K562 treated with DMSO at 1 percent for 24 hours (cell line): ENCODE measurements around the gene TOPAZ1. TPM values are rescaled to one million over a fixed set of nuclear protein-coding genes. Genes with fewer than 3 reads are reported as not detected.

ENCODE experiments used
- total RNA-seq: library from RNA; unstranded; fragments of 300-600 nt; gene quantifications from 2 replicates; pipeline ENCODE4 v1.2.3, GENCODE V29; 2022; ENCODE audit warnings: low read depth; ENCODE audit not compliant: insufficient read depth

The TOPAZ1 gene
- total RNA-seq, result not detected in 2 replicates

GRCh38 chr3:44241706-44242105, at the start of gene TOPAZ1:
Gene TOPAZ1 (plus strand): TSS chr3:44241886. CDS start chr3:44242054, 168 bp downstream.

GRCh38 chr3:44338010-44338827, 96.5 kb downstream of the TOPAZ1 start, which contains the start of gene TCAIM:
Gene TCAIM (plus strand): TSS chr3:44338766. CDS start chr3:44354783, 16,017 bp downstream.

Other genes with a start within 250 kb of the TOPAZ1 start
- gene TCAIM, start 96.9 kb downstream of the TOPAZ1 start, total RNA-seq, result 22.2 and 24.7 TPM in 2 replicates
- gene ZNF445, start 235.8 kb downstream of the TOPAZ1 start, total RNA-seq, result 5.8 and 6.6 TPM in 2 replicates